Neutrophil (primary cell): Measurements from ENCODE around the gene SLC24A5.

Experiments used
- H3K27ac ChIP-seq: fragments of 200-600 bp; sonication (generic); 2 replicates; pipeline ENCODE4 v1.5.1; 2016; ENCODE audit warnings: mild to moderate bottlenecking, moderate library complexity
- H3K27me3 ChIP-seq: fragments of 200-600 bp; sonication (generic); 2 replicates; pipeline ENCODE4 v1.6.0; 2016; ENCODE audit warnings: mild to moderate bottlenecking
- H3K36me3 ChIP-seq: fragments of 200-600 bp; sonication (generic); 2 replicates; pipeline ENCODE4 v1.5.1; 2017
- H3K4me1 ChIP-seq, 2 experiments: fragments of 200-600 bp in 1 of 2; sonication (generic) in 1 of 2; 1 replicate in 1 of 2; 2 replicates in 1 of 2; pipeline versions ENCODE4 v1.5.1 to v1.6.1; 2013 to 2016; ENCODE audit warnings: low read depth in 1 of 2, low read length in 1 of 2, mild to moderate bottlenecking in 1 of 2, moderate library complexity in 1 of 2; ENCODE audit not compliant: control insufficient read depth in 1 of 2, insufficient read depth in 1 of 2
- H3K4me3 ChIP-seq, 2 experiments: fragments of 200-600 bp in 1 of 2; sonication (generic) in 1 of 2; 1 replicate in 1 of 2; 2 replicates in 1 of 2; pipeline ENCODE4 v1.5.1; 2013 to 2016; ENCODE audit warnings: low read depth in 1 of 2, low read length in 1 of 2, mild to moderate bottlenecking in 1 of 2, moderate library complexity in 1 of 2
- H3K9me3 ChIP-seq: fragments of 200-600 bp; sonication (generic); 2 replicates; pipeline ENCODE4 v1.5.1; 2016
- CTCF ChIP-seq: fragments of 200-600 bp; sonication (generic); IDR thresholded peaks from 2 replicates; pipeline ENCODE4 v1.5.1; 2016; ENCODE audit warnings: antibody characterized with exemption

Gene SLC24A5

GRCh38 chr15:48105936-48106335 lies 14.9 kb upstream of the SLC24A5 start:
- no peak overlapping the region for H3K27ac ChIP-seq
- H3K36me3 ChIP-seq = no peaks in the 10 kb centered on the region
- no peaks in the 10 kb centered on the region for H3K9me3 ChIP-seq
- no peak overlapping the region for H3K4me3 ChIP-seq
- H3K4me1 ChIP-seq = no peaks in the 10 kb centered on the region
- no peak for TF ChIP-seq CTCF
- H3K27me3 ChIP-seq = peaks cover 55% of the 10 kb centered on the region

- Histone ChIP-seq H3K4me1 (no peaks in the 10 kb centered on the region), H3K36me3 (no peaks in the 10 kb centered on the region), H3K4me3 (no peak overlapping the region), H3K9me3 (no peaks in the 10 kb centered on the region), H3K27me3 (peaks cover 70% of the 10 kb centered on the region), H3K27ac (no peak overlapping the region)
- no peak for TF ChIP-seq CTCF
These were observed 11.6 kb upstream of the SLC24A5 start for GRCh38 chr15:48109212-48109611.

DNA sequence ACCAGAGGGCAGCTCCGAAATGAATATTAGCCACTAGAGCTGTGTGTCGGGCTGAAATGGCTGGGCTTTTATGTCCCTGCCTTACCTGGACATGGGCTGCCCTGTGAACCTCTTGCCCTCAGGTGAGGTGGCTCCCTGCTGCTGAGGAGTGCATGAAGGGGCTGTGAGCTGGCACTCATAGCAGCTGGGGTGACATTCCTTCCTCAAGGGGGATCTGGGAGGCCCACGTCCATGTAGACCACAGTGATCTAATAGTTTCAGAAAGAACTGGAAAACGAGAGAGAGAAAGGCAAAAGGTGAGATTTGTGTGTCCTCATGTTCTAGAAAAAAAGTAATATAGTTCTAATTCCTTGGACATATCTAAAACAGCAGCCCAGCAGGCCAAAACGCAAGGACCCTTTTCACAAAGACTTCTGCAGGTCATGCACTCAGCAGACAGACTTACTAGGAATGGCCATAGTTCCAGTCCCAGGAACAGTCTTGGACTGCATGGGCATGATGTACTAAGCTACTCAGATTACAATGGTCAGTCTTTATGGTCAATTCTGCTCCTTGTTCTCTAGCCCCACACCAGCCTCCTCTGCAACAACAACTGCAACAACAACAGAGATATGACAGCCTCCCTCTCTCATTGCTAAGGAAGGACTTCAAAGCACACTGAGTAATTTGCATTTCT lies 10.8 kb upstream of the SLC24A5 start:
- Histone ChIP-seq H3K36me3 (no peaks in the 10 kb centered on the region), H3K4me3 (no peak overlapping the region), H3K27ac (no peak overlapping the region), H3K9me3 (no peaks in the 10 kb centered on the region), H3K4me1 (no peaks in the 10 kb centered on the region), H3K27me3 (peaks cover 66% of the 10 kb centered on the region)
- TF ChIP-seq CTCF = no peak

- Histone ChIP-seq H3K27me3 (peaks cover 46% of the 10 kb centered on the region), H3K27ac (no peak overlapping the region), H3K36me3 (no peaks in the 10 kb centered on the region), H3K4me1 (no peaks in the 10 kb centered on the region), H3K4me3 (no peak overlapping the region), H3K9me3 (no peaks in the 10 kb centered on the region)
- no peak for TF ChIP-seq CTCF
These were observed 8.5 kb upstream of the SLC24A5 start for GRCh38 chr15:48112242-48112641.

DNA sequence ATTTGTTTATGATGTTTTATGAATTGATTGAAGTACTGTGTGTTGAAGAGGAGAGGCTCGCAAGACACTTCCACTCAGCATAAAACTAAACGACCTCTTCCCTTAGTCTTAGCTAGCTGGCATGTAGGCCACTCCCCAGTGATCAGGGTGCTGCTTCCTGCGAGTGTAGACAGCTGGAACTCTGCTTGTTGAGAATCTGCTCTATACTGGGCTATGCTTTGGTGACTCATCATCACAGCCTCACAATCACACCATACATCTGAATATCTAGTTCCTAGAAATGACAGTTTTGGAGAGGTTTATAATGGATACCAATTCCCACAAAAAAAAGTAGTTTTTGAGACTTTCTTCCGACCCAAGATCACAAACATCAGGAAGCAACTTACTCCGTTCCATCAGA lies 1.5 kb upstream of the SLC24A5 start:
- no peak overlapping the region for H3K4me3 ChIP-seq
- H3K27ac ChIP-seq = no peak overlapping the region
- TF ChIP-seq CTCF = no peak
- H3K9me3 ChIP-seq = no peaks in the 10 kb centered on the region
- no peaks in the 10 kb centered on the region for H3K4me1 ChIP-seq
- H3K27me3 ChIP-seq = peaks cover 16% of the 10 kb centered on the region
- H3K36me3 ChIP-seq = no peaks in the 10 kb centered on the region
